HG03196 (cell line): ENCODE measurements around the gene DEGS2.

Experiments
- ATAC-seq: cut with Tn5 transposase; IDR thresholded peaks from one replicate; pipeline ENCODE4 v1.9.1; 2021; ENCODE audit not compliant: unreplicated experiment

Gene DEGS2

GRCh38 chr14:100148837-100149731 is 10.4 kb downstream of the DEGS2 start:
- ATAC-seq = no peak

- ATAC-seq = no peak
Measured at GRCh38 chr14:100147691-100148464, 11.6 kb downstream of the DEGS2 start.

- ATAC-seq = no peak
Measured at GRCh38 chr14:100147181-100147631, 12.2 kb downstream of the DEGS2 start.

- ATAC-seq = no peak
Measured at GRCh38 chr14:100146531-100147091, 12.8 kb downstream of the DEGS2 start.

GRCh38 chr14:100145682-100146464 is 13.6 kb downstream of the DEGS2 start:
- ATAC-seq = no peak

GRCh38 chr14:100144996-100145646 is 14.3 kb downstream of the DEGS2 start:
- no peak for ATAC-seq

- no peak for ATAC-seq
Measured at GRCh38 chr14:100144645-100144995, 14.8 kb downstream of the DEGS2 start.

- ATAC-seq = no peak
Measured at GRCh38 chr14:100143934-100144333, 15.5 kb downstream of the DEGS2 start.

- no peak for ATAC-seq
Measured at GRCh38 chr14:100143523-100143922, 15.9 kb downstream of the DEGS2 start.

- no peak for ATAC-seq
Measured at GRCh38 chr14:100142073-100143040, 17.1 kb downstream of the DEGS2 start.

GRCh38 chr14:100141098-100141497 is 18.3 kb downstream of the DEGS2 start:
- ATAC-seq = no peak

GRCh38 chr14:100140452-100141078 is 18.9 kb downstream of the DEGS2 start:
- ATAC-seq = no peak

GRCh38 chr14:100138955-100139354 is 20.5 kb downstream of the DEGS2 start:
- ATAC-seq = no peak

- ATAC-seq = no peak
Measured at GRCh38 chr14:100138082-100138787, 21.2 kb downstream of the DEGS2 start.

GRCh38 chr14:100137173-100137572 is 22.3 kb downstream of the DEGS2 start:
- no peak for ATAC-seq

GRCh38 chr14:100135784-100136183 is 23.7 kb downstream of the DEGS2 start:
- no peak for ATAC-seq

- ATAC-seq = no peak
Measured at GRCh38 chr14:100135073-100135472, 24.4 kb downstream of the DEGS2 start.

- ATAC-seq = no peak
Measured at GRCh38 chr14:100134586-100134985, 24.9 kb downstream of the DEGS2 start.
